Chondrocyte (in vitro differentiated cells): ENCODE data around the gene KCNJ5. TPM values are rescaled to one million over a fixed set of nuclear protein-coding genes. Genes with fewer than 3 reads are reported as not detected.

ENCODE experiments used
- DNase-seq: peaks from one replicate; pipeline ENCODE4 v3.0.0; 2021; ENCODE audit warnings: mixed read lengths, low spot score
- H3K27ac Mint-ChIP-seq: one replicate; pipeline ENCODE4 v1.8.0; 2021; ENCODE audit warnings: mild to moderate bottlenecking, moderate library complexity, mixed read lengths; ENCODE audit not compliant: unreplicated experiment
- H3K27me3 Mint-ChIP-seq: 2 replicates; pipeline ENCODE4 v1.8.0; 2021; ENCODE audit warnings: low read depth, mixed read lengths
- H3K36me3 Mint-ChIP-seq: 2 replicates; pipeline ENCODE4 v1.8.0; 2021; ENCODE audit warnings: low read depth, mixed read lengths
- H3K4me1 Mint-ChIP-seq: 2 replicates; pipeline ENCODE4 v1.8.0; 2021; ENCODE audit warnings: low read depth, mild to moderate bottlenecking, mixed read lengths
- H3K4me3 Mint-ChIP-seq: one replicate; pipeline ENCODE4 v1.8.0; 2021; ENCODE audit warnings: mild to moderate bottlenecking, moderate library complexity, mixed read lengths; ENCODE audit not compliant: unreplicated experiment
- H3K9me3 Mint-ChIP-seq: 2 replicates; pipeline ENCODE4 v1.8.0; 2021; ENCODE audit warnings: low read depth, mixed read lengths
- total RNA-seq: library from RNA; stranded (reverse); gene quantifications from 3 replicates; pipeline ENCODE4 v1.2.1, GENCODE V29; 2021
- TF ChIP-seq, protein P1 (sequence below): fragments of 200-600 bp; sonication (generic); IDR thresholded peaks from 2 replicates; pipeline ENCODE4 v1.5.0; 2021; ENCODE audit warnings: antibody characterized with exemption, mild to moderate bottlenecking, moderate library complexity

The KCNJ5 gene
- total RNA-seq, 1 donor from 2014 or later = 0.15 TPM

DNA sequence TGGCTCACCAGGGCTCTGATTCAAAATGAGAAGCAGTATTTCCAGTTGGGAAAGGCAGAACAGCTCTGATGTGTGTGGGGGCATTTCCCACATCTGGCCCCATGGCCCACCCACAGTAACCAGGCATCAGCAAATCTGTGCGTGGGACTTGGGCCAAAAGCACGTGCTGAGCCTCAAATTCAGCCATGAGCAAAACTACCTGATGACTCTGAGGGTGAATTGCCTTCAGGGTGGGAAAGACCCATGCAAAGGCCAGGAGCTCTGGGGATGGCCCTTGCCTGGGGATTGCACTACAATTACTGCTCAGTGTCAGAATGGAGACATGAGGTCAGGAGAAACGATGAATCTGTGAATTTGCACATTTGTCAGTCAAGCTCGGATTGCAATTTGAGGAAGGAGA, 30.6 kb downstream of the KCNJ5 start:
- H3K27me3 Mint-ChIP-seq = peaks cover 21% of the 10 kb centered on the region
- no peak overlapping the region for H3K4me3 Mint-ChIP-seq
- no peaks in the 10 kb centered on the region for H3K9me3 Mint-ChIP-seq
- TF ChIP-seq, protein P1, sequence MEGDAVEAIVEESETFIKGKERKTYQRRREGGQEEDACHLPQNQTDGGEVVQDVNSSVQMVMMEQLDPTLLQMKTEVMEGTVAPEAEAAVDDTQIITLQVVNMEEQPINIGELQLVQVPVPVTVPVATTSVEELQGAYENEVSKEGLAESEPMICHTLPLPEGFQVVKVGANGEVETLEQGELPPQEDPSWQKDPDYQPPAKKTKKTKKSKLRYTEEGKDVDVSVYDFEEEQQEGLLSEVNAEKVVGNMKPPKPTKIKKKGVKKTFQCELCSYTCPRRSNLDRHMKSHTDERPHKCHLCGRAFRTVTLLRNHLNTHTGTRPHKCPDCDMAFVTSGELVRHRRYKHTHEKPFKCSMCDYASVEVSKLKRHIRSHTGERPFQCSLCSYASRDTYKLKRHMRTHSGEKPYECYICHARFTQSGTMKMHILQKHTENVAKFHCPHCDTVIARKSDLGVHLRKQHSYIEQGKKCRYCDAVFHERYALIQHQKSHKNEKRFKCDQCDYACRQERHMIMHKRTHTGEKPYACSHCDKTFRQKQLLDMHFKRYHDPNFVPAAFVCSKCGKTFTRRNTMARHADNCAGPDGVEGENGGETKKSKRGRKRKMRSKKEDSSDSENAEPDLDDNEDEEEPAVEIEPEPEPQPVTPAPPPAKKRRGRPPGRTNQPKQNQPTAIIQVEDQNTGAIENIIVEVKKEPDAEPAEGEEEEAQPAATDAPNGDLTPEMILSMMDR = no peak
- H3K36me3 Mint-ChIP-seq = no peaks in the 10 kb centered on the region
- DNase-seq = no peak
- H3K27ac Mint-ChIP-seq = no peak overlapping the region
- H3K4me1 Mint-ChIP-seq = no peaks in the 10 kb centered on the region

DNA sequence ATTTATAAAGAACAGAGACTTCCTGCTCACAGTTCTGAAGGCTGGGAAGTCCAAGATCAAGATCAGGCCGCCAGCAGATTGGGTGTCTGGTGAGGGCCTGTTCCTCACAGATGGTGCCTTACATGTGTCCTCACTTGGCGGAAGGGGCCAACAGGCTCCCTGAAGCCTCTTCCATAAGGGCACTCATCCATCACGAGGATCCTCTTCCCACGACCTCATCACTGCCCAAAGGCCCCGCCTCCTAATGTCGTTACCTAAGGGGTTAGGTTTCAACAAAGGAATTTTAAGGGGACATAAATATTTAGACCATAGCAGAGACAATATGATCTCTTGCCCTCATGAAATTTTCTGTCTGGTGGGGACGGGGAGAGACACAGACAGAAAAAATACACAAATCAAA, 32.9 kb downstream of the KCNJ5 start:
- no peak for DNase-seq

DNA sequence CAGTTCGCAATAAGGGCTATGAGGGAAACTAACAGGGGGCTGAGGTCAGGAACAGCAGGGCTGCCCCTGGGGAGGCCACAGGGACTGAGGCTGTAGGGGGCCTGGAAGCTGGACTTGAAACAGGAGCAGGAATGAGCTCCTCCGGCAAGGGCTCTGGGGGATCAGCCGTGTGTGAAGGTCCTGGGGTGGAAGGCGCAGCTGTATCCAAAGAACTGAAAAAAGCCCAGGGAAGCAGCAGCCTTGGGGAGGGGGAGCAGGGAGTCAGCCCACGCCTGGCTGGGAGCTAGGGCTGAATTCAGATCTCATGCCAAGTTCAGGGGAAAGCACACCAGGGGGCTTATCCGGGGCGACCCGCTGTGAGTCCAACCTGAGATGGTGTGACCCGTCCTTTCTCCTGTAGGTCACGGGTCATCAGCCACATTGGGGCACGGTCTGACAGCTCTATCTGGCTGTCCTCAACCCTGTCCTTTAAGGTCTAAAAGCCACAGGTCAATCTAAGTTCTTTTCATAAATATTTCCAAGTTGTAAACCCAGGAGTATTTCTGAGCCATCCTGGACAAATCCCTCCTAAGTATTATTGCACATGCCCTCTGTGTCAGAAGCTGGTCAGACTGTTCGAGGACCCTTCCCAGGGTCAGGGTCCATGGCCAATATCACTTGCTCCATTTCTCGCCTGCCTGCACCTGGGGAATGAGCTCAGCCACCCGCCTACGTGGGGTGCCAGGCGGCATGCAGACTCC, 33.5 kb downstream of the KCNJ5 start:
- Mint-ChIP-seq H3K27me3 (peaks cover 28% of the 10 kb centered on the region), H3K27ac (no peak overlapping the region), H3K4me3 (no peak overlapping the region), H3K9me3 (no peaks in the 10 kb centered on the region), H3K4me1 (peaks cover 2% of the 10 kb centered on the region), H3K36me3 (peaks cover 2% of the 10 kb centered on the region)
- DNase-seq = no peak
- TF ChIP-seq, protein P1 = no peak

More for the DNA sequence above, 32.9 kb downstream of the KCNJ5 start:
- Mint-ChIP-seq H3K36me3 (no peaks in the 10 kb centered on the region), H3K4me1 (no peaks in the 10 kb centered on the region), H3K9me3 (no peaks in the 10 kb centered on the region), H3K4me3 (no peak overlapping the region), H3K27me3 (peaks cover 26% of the 10 kb centered on the region), H3K27ac (no peak overlapping the region)
- TF ChIP-seq, protein P1 = no peak

DNA sequence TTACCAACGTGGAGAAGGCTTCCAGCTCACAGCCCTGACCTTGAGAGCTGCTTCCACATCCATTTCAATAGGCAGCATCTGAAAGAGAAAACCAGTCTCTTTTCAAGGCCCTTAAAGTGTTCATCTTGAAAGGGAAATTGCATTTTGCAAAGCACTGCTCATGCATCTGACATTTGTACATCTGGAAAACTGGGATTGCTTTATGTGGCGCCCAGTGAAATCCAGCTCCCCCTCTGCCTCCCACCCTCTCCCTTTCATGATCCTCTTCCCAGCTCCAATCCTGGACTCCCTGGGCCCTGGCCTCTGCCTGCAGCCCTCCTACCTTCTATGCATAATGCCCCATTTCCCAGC, 34.1 kb downstream of the KCNJ5 start:
- Mint-ChIP-seq H3K36me3 (peaks cover 2% of the 10 kb centered on the region), H3K9me3 (no peaks in the 10 kb centered on the region), H3K27me3 (peaks cover 29% of the 10 kb centered on the region), H3K27ac (no peak overlapping the region), H3K4me3 (no peak overlapping the region), H3K4me1 (peaks cover 7% of the 10 kb centered on the region)
- TF ChIP-seq, protein P1 = no peak
- DNase-seq = no peak

DNA sequence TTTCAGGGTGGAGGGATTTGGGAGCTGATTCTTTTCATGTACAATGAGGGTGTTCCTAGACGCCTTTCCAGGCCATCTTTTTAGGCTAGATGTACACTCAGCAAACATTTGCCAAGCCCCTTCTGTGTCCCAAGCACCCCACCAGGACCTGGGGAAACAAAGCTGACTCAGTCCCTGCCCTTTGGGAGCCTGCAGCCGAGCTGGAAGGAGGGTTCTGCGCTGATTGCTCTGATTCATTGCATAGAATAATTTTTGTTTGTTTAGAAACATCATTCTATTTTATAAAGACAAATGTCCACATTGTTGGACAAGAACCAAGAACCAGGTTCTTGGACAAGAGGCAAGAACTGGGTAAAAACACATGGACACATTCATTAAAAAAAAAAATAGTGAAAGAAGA, 34.8 kb downstream of the KCNJ5 start:
- peaks cover 28% of the 10 kb centered on the region for H3K27me3 Mint-ChIP-seq
- TF ChIP-seq, protein P1 = no peak
- no peak overlapping the region for H3K27ac Mint-ChIP-seq
- peaks cover 2% of the 10 kb centered on the region for H3K36me3 Mint-ChIP-seq
- peaks cover 7% of the 10 kb centered on the region for H3K4me1 Mint-ChIP-seq
- DNase-seq = no peak
- no peak overlapping the region for H3K4me3 Mint-ChIP-seq
- H3K9me3 Mint-ChIP-seq = no peaks in the 10 kb centered on the region
